ENCODE data around the gene ACYP2.
"Not testable (repeated sequence)": the region's sequence is repeated elsewhere in the genome, so short reads cannot be mapped to it uniquely, and the experiment has no call there.

DNA sequence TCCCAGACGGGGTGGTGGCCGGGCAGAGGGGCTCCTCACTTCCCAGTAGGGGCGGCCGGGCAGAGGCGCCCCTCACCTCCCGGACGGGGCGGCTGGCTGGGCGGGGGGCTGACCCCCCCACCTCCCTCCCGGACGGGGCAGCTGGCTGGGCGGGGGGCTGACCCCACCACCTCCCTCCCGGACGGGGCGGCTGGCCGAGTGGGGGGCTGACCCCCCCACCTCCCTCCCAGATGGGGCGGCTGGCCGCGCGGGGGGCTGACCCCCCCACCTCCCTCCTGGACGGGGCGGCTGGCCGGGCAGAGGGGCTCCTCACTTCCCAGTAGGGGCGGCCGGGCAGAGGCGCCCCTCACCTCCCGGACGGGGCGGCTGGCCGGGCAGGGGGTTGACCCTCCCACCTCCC lies 20.0 kb upstream of the ACYP2 start:
- TF ChIP-seq CTCF (IDR thresholded peaks at IDR 0.05; ENCODE audit: insufficient read depth, low read length, poor library complexity, severe bottlenecking); EZH2phosphoT487 (conservative IDR thresholded peaks at IDR 0.05; ENCODE audit: low read length): not testable (repeated sequence)
